ENCODE data around the gene LRRN4CL. TPM values are rescaled to one million over a fixed set of nuclear protein-coding genes. Genes with fewer than 3 reads are reported as not detected.
"Not testable (repeated sequence)": the region's sequence is repeated elsewhere in the genome, so short reads cannot be mapped to it uniquely, and the experiment has no call there.

Gene LRRN4CL
- 0.14 TPM in 1 of 2 replicates, not detected in the other for total RNA-seq (2014; rRNA removed; shearing (Covaris generic))

- no peak for DNase-seq (ENCODE audit: low spot score)
Measured at GRCh38 chr11:62689421-62690183, at the start of gene LRRN4CL. TSS of gene LRRN4CL (minus strand) at chr11:62689530. CDS start at chr11:62688508, 1,022 bp downstream.

GRCh38 chr11:62737196-62737595 lies 47.9 kb upstream of the LRRN4CL start:
- no peak for DNase-seq (ENCODE audit: low spot score)

GRCh38 chr11:62732830-62733229 lies 43.5 kb upstream of the LRRN4CL start:
- DNase-seq (ENCODE audit: low spot score): no peak

- DNase-seq (ENCODE audit: low spot score): not testable (repeated sequence)
Measured at GRCh38 chr11:62730076-62730475, 40.7 kb upstream of the LRRN4CL start.

- peak; percentile 84 for DNase-seq (ENCODE audit: low spot score)
Measured at GRCh38 chr11:62728171-62728988, 39.0 kb upstream of the LRRN4CL start, which contains the start of gene TTC9C. TSS of gene TTC9C (plus strand) at chr11:62728486. CDS start at chr11:62728849, 363 bp downstream.

- peak; percentile 96 for DNase-seq (ENCODE audit: low spot score)
Measured at GRCh38 chr11:62727872-62728170, 38.5 kb upstream of the LRRN4CL start.

- DNase-seq (ENCODE audit: low spot score): peak; percentile 99
Measured at GRCh38 chr11:62727165-62727871, 38.0 kb upstream of the LRRN4CL start, which contains the start of gene HNRNPUL2. TSS of gene HNRNPUL2 (minus strand) at chr11:62727457. CDS start at chr11:62727156, 301 bp downstream.

GRCh38 chr11:62726915-62727164 lies 37.5 kb upstream of the LRRN4CL start:
- no peak for DNase-seq (ENCODE audit: low spot score)

GRCh38 chr11:62726156-62726914 lies 37.0 kb upstream of the LRRN4CL start:
- DNase-seq (ENCODE audit: low spot score): no peak

GRCh38 chr11:62725646-62726045 lies 36.3 kb upstream of the LRRN4CL start:
- no peak for DNase-seq (ENCODE audit: low spot score)

GRCh38 chr11:62724171-62724570 lies 34.8 kb upstream of the LRRN4CL start:
- DNase-seq (ENCODE audit: low spot score): no peak

- no peak for DNase-seq (ENCODE audit: low spot score)
Measured at GRCh38 chr11:62721994-62722393, 32.7 kb upstream of the LRRN4CL start.

- DNase-seq (ENCODE audit: low spot score): no peak
Measured at GRCh38 chr11:62719302-62719978, 30.1 kb upstream of the LRRN4CL start.

GRCh38 chr11:62716816-62717215 lies 27.5 kb upstream of the LRRN4CL start:
- DNase-seq (ENCODE audit: low spot score): no peak

- DNase-seq (ENCODE audit: low spot score): no peak
Measured at GRCh38 chr11:62716206-62716605, 26.9 kb upstream of the LRRN4CL start.

- no peak for DNase-seq (ENCODE audit: low spot score)
Measured at GRCh38 chr11:62715150-62716130, 26.1 kb upstream of the LRRN4CL start.

GRCh38 chr11:62713343-62713742 lies 24.0 kb upstream of the LRRN4CL start:
- DNase-seq (ENCODE audit: low spot score): no peak

- no peak for DNase-seq (ENCODE audit: low spot score)
Measured at GRCh38 chr11:62712861-62713260, 23.5 kb upstream of the LRRN4CL start.

- no peak for DNase-seq (ENCODE audit: low spot score)
Measured at GRCh38 chr11:62712276-62712812, 23.0 kb upstream of the LRRN4CL start.

- DNase-seq (ENCODE audit: low spot score): no peak
Measured at GRCh38 chr11:62710001-62710345, 20.6 kb upstream of the LRRN4CL start.
